Caco-2 (cell line): ENCODE measurements around the gene GPBP1. TPM values are rescaled to one million over a fixed set of nuclear protein-coding genes. Genes with fewer than 3 reads are reported as not detected.
"Not testable (repeated sequence)": the region's sequence is repeated elsewhere in the genome, so short reads cannot be mapped to it uniquely, and the experiment has no call there.

Experiments
- BruUV-seq: library from RNA; stranded (reverse); fragments of 400-500 nt; replicated peaks from 2 replicates; lab custom pipeline; 2021; lab: Mats Ljungman, UMichigan
- CTCF ChIA-PET: fragments of 300-600 bp; sonication (Branson Sonifier 250); formaldehyde crosslinking; loops from one replicate; lab custom pipeline; 2022; ENCODE audit warnings: antibody characterized with exemption; lab: Charles Lee
- POLR2A ChIA-PET: fragments of 300-600 bp; sonication (Branson Sonifier 250); formaldehyde crosslinking; loops from one replicate; lab custom pipeline; 2022; ENCODE audit warnings: antibody characterized with exemption; lab: Charles Lee
- DNase-seq, 2 experiments: peaks; one replicate each; pipeline versions ENCODE4 v3.0.0 to v3.0.0-alpha.2; 2020 to 2022
- H3K27me3 ChIP-seq: replicated peaks from 2 replicates; pipeline ENCODE4 v1.6.0; 2011; ENCODE audit warnings: low read length; ENCODE audit not compliant: control insufficient read depth, insufficient read depth
- H3K36me3 ChIP-seq: 2 replicates; pipeline ENCODE4 v1.5.1; 2011; ENCODE audit warnings: low read length; ENCODE audit not compliant: control insufficient read depth, insufficient read depth
- H3K4me1 ChIP-seq: fragments of 250-450 bp; sonication (Bioruptor Pico); 2 replicates; pipeline ENCODE4 v1.5.1; 2020; ENCODE audit warnings: mild to moderate bottlenecking
- H3K4me3 ChIP-seq: 2 replicates; pipeline ENCODE4 v1.5.1; 2011; ENCODE audit warnings: low read depth, mild to moderate bottlenecking, control low read depth, low read length
- H3K9me3 ChIP-seq: fragments of 250-450 bp; sonication (Bioruptor Pico); 2 replicates; pipeline ENCODE4 v1.5.1; 2020; ENCODE audit warnings: mild to moderate bottlenecking, moderate library complexity
- H3K27ac Mint-ChIP-seq: one replicate; pipeline ENCODE4 v1.8.0; 2022; ENCODE audit warnings: mixed read lengths; ENCODE audit not compliant: unreplicated experiment
- H3K27me3 Mint-ChIP-seq: one replicate; pipeline ENCODE4 v1.8.0; 2022; ENCODE audit warnings: mixed read lengths; ENCODE audit not compliant: insufficient read depth, unreplicated experiment
- H3K36me3 Mint-ChIP-seq: one replicate; pipeline ENCODE4 v1.8.0; 2022; ENCODE audit warnings: mild to moderate bottlenecking, mixed read lengths; ENCODE audit not compliant: insufficient read depth, unreplicated experiment
- H3K4me1 Mint-ChIP-seq: one replicate; pipeline ENCODE4 v1.8.0; 2022; ENCODE audit warnings: low read depth, mixed read lengths; ENCODE audit not compliant: unreplicated experiment
- H3K4me3 Mint-ChIP-seq: one replicate; pipeline ENCODE4 v1.8.0; 2022; ENCODE audit warnings: mild to moderate bottlenecking, moderate library complexity, mixed read lengths; ENCODE audit not compliant: unreplicated experiment
- H3K9me3 Mint-ChIP-seq: one replicate; pipeline ENCODE4 v1.8.0; 2022; ENCODE audit warnings: mixed read lengths; ENCODE audit not compliant: unreplicated experiment
- CTCF ChIP-seq, 2 experiments: fragments of 200-600 bp in 1 of 2; IDR thresholded peaks; 1 replicate in 1 of 2; 2 replicates in 1 of 2; pipeline versions ENCODE4 v1.5.1 to v1.8.0; 2011 to 2022; ENCODE audit warnings: antibody characterized with exemption in 1 of 2, control low read depth in 1 of 2, inconsistent platforms in 1 of 2, low read depth in 1 of 2, low read length in 1 of 2, mild to moderate bottlenecking in 1 of 2, moderate library complexity in 1 of 2; ENCODE audit not compliant: insufficient read depth in 1 of 2, severe bottlenecking in 1 of 2, unreplicated experiment in 1 of 2
- intact Hi-C: fragments of 100-400 bp; cut with micrococcal nuclease; formaldehyde crosslinking; loops from one replicate; pipeline ENCODE4 v1.10.0; 2022; ENCODE audit not compliant: unreplicated experiment
- total RNA-seq: library from RNA; stranded (reverse); gene quantifications from 2 replicates; pipeline ENCODE4 v1.2.3, GENCODE V29; 2022

GPBP1 gene
- total RNA-seq, 1 experiment from 2014 or later, result 100 TPM

DNA sequence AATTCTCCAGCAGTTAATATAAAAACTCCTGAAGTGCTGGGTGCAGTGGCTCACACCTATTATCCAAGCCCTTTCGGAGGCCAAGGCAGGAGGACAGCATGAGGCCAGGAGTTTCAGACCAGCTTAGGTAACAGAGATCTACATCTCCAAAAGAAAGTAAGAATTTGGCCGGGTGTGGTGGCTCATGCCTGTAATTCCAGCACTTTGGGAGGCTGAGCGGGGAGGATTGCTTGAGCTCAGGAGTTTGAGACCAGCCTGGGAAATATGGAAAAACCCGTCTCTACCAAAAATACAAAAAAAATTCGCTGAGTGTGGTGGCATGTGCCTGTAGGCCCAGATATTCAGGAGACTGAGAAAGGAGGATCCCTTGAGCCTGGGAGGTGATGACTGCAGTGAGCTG is 6.7 kb upstream of the GPBP1 start:
- TF ChIP-seq CTCF (IDR thresholded peaks at IDR 0.05; ENCODE audit: insufficient read depth in 1 of 2, low read depth in 1 of 2, low read length in 1 of 2, severe bottlenecking in 1 of 2, unreplicated experiment in 1 of 2), result no peak
- no peaks in the 10 kb centered on the region for H3K9me3 Mint-ChIP-seq
- H3K4me3 Mint-ChIP-seq, result no peak overlapping the region
- BruUV-seq, result no TSS peak
- H3K27me3 Mint-ChIP-seq, result no peaks in the 10 kb centered on the region
- POLR2A ChIA-PET, result no interaction called here
- Histone ChIP-seq H3K4me1 (no peaks in the 10 kb centered on the region), H3K36me3 (no peaks in the 10 kb centered on the region), H3K27me3 (no peaks in the 10 kb centered on the region), H3K9me3 (no peaks in the 10 kb centered on the region), H3K4me3 (no peak overlapping the region)
- H3K27ac Mint-ChIP-seq, result no peak overlapping the region
- H3K36me3 Mint-ChIP-seq, result no peaks in the 10 kb centered on the region
- H3K4me1 Mint-ChIP-seq, result no peaks in the 10 kb centered on the region
- CTCF ChIA-PET, result no interaction called here
- no peak for DNase-seq
- intact Hi-C loops, result no loop called here

DNA sequence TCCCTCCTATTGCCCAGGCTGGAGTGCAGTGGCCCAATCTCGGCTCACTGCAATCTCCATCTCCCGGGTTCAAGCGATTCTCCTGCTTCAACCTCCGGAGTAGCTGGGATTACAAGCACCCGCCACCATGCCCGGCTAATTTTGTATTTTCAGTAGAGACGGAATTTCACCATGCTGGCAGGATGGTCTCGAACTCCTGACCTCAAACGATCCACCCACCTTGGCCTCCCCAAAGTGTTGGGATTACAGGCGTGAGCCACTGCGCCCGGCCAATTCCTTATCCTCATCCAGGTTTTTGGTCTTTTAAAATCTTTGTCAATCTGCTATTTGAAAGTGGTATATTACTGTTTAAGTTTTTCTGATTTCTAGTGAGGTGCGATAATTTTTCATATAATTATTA is 3.7 kb upstream of the GPBP1 start:
- H3K36me3 ChIP-seq, BruUV-seq, H3K4me3 ChIP-seq, H3K4me3 Mint-ChIP-seq, H3K27ac Mint-ChIP-seq, DNase-seq, H3K4me1 Mint-ChIP-seq, CTCF ChIA-PET, H3K9me3 ChIP-seq, H3K9me3 Mint-ChIP-seq, intact Hi-C loops, H3K27me3 ChIP-seq, POLR2A ChIA-PET, H3K27me3 Mint-ChIP-seq, H3K4me1 ChIP-seq: not testable (repeated sequence)
- H3K36me3 Mint-ChIP-seq, result peaks cover 14% of the 10 kb centered on the region

DNA sequence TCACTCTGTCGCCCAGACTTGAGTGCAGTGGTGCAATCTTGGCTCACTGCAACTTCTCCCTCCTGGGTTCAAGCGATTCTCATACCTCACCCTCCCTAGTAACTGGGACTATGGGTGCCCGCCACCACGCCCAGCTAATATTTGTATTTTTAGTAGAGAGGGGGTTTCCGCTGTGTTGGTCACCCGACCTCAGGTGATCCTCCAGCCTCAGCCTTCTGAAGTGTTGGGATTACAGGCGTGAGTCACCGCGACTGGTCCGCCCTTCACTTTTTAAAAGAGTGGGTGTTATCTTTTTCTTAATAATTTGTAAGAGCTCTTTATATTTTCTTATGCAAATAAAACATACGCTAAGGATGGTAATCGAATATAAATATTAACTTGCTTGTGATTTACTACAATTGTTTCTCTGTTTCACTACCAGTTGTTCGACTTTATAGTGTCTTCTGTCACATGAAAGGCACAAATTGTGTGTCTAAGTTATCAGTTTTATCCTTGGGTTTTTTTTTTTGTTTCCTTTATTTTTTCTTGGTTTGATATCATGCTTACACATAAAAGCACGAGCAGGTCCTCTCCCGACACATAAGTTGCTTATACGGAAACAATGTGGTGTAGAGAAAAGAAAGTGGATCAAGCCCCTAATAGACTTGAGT is 1.9 kb upstream of the GPBP1 start:
- Histone ChIP-seq H3K4me1 (0 out of 2 replicates have a peak, but pooled peaks cover 5% of the 10 kb centered on the region), H3K36me3 (no peaks in the 10 kb centered on the region), H3K27me3 (no peaks in the 10 kb centered on the region), H3K4me3 (peak overlapping the region; percentile 98), H3K9me3 (no peaks in the 10 kb centered on the region)
- Mint-ChIP-seq H3K4me1 (no peaks in the 10 kb centered on the region), H3K27ac (peak overlapping the region; percentile 99), H3K36me3 (peaks cover 32% of the 10 kb centered on the region), H3K9me3 (no peaks in the 10 kb centered on the region), H3K27me3 (no peaks in the 10 kb centered on the region), H3K4me3 (peak overlapping the region; percentile 97)
- ChIA-PET CTCF (interaction anchor here (0.7 kb wide), 1 partner anchor 93 kb away, joined by 4 read pairs; no protein-coding TSS in a partner anchor), POLR2A (no interaction called here)
- TF ChIP-seq CTCF (IDR thresholded peaks at IDR 0.05; ENCODE audit: insufficient read depth in 1 of 2, low read depth in 1 of 2, low read length in 1 of 2, severe bottlenecking in 1 of 2, unreplicated experiment in 1 of 2), result no peak
- BruUV-seq, result no TSS peak
- peak; percentile 41 to 45 for DNase-seq
- intact Hi-C loops, result loop anchor here (2.0 kb wide), 2 partner anchors 49 to 219 kb away; partner anchors contain the start of gene MIER3
